NB4 (cell line): ENCODE results near the gene MAP3K20.

Source experiments
- DNase-seq: peaks from one replicate; pipeline ENCODE4 v3.0.0; 2010; ENCODE audit warnings: low read depth
- H3K4me3 ChIP-seq: one replicate; pipeline ENCODE4 v1.5.1; 2011; ENCODE audit warnings: mild to moderate bottlenecking, low read depth, low read length, moderate library complexity
- MYC ChIP-seq: IDR thresholded peaks from 2 replicates; pipeline ENCODE4 v1.6.1; 2011; ENCODE audit warnings: low read depth, low read length
- POLR2A ChIP-seq: IDR thresholded peaks from 2 replicates; pipeline ENCODE4 v1.6.1; 2011; ENCODE audit warnings: mild to moderate bottlenecking; ENCODE audit not compliant: insufficient read length; ENCODE audit errors: extremely low read depth
- TF ChIP-seq, protein P1 (sequence below): IDR thresholded peaks from 2 replicates; pipeline ENCODE4 v1.6.1; 2011; ENCODE audit warnings: low read depth, low read length
- TF ChIP-seq, protein P2 (sequence below): IDR thresholded peaks from one replicate; pipeline ENCODE4 v1.5.1; 2012; ENCODE audit warnings: low read depth, low read length

Gene MAP3K20

DNA sequence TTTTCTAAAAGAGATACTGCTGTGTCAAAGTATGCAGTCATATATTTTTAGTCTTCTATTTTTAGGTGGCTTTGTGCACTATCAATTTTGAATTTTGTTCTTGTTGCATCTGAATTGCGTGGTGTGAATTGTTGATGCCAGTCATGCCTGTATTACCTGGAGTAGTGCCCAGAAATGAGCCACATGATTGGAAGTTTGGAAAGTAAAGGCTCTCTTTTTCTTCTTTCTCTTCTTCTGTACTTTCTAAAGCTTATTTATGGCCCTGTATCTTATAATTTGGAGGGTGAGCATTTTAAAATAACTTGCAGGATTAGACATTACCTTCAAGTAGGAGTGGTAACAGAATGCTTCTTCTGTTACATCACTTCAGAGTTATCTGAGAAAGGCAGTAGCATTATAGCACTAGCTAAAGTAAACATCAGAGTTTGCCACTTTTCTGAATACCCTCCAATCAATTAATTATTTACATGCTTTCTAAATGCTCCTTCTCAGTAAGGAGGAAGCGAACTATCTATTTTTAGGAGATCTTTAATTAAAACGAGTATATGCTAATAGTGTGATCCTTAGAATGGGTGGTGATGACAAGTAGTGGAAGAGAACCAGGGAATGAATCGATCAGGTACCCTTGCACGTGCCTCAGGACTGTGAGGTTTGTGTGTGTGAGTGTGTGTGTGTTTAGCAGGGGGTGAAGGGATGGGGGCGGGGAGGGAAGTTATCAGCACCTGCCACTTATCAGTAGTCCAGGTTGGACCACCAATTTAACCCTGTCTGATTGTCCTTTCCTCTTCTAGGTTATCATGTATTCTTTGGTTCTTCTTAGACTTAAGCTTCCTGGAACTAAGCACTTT lies 112.5 kb downstream of the MAP3K20 start:
- H3K4me3 ChIP-seq: no peak overlapping the region
- TF ChIP-seq MYC: no peak
- TF ChIP-seq, protein P1, sequence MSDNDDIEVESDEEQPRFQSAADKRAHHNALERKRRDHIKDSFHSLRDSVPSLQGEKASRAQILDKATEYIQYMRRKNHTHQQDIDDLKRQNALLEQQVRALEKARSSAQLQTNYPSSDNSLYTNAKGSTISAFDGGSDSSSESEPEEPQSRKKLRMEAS: no peak
- no peak for DNase-seq

DNA sequence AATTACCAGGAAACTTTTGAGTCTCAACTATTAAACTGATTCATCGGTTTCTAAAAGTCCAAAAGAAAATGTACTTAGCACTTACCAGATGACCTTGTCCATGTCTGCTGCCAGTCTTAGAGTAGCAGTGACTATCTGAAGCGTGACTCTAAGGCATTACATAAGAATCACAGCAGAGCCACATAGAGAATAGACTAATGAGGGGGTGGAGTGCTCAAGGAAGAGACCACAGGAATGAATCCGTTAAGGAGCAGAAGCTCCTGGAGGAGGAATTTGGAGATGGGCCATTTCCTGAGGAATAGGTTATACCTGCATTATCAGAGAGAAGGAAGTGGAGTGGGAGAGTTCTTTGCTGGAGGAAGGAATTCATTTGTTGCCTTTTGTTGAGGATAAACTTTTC lies 116.0 kb downstream of the MAP3K20 start:
- no peak for TF ChIP-seq POLR2A
- no peak for TF ChIP-seq MYC
- TF ChIP-seq, protein P1: no peak
- TF ChIP-seq, protein P2, sequence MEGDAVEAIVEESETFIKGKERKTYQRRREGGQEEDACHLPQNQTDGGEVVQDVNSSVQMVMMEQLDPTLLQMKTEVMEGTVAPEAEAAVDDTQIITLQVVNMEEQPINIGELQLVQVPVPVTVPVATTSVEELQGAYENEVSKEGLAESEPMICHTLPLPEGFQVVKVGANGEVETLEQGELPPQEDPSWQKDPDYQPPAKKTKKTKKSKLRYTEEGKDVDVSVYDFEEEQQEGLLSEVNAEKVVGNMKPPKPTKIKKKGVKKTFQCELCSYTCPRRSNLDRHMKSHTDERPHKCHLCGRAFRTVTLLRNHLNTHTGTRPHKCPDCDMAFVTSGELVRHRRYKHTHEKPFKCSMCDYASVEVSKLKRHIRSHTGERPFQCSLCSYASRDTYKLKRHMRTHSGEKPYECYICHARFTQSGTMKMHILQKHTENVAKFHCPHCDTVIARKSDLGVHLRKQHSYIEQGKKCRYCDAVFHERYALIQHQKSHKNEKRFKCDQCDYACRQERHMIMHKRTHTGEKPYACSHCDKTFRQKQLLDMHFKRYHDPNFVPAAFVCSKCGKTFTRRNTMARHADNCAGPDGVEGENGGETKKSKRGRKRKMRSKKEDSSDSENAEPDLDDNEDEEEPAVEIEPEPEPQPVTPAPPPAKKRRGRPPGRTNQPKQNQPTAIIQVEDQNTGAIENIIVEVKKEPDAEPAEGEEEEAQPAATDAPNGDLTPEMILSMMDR: no peak
- no peak overlapping the region for H3K4me3 ChIP-seq
- DNase-seq: no peak

DNA sequence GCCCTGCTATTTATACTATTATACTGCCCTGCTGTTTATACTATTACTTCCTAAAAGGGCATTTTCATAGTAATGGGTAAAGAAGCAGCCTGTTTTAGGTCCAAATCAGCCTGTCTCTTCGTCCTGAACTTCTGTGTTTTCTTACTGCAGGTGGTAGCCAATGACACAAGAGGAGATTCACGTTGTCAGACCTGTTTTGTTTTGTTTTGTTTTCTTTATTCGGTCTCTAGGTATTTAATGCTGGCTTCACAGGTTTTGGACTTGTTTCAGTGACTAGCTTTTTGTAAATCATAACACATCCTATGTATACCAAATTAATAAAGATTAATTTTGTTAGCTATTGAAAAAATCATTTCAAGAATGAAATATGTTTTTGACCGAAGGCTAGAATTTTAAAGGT lies 116.4 kb downstream of the MAP3K20 start:
- no peak overlapping the region for H3K4me3 ChIP-seq
- DNase-seq: no peak
- TF ChIP-seq POLR2A (no peak), MYC (no peak)
- TF ChIP-seq, protein P1: no peak
- TF ChIP-seq, protein P2: no peak

DNA sequence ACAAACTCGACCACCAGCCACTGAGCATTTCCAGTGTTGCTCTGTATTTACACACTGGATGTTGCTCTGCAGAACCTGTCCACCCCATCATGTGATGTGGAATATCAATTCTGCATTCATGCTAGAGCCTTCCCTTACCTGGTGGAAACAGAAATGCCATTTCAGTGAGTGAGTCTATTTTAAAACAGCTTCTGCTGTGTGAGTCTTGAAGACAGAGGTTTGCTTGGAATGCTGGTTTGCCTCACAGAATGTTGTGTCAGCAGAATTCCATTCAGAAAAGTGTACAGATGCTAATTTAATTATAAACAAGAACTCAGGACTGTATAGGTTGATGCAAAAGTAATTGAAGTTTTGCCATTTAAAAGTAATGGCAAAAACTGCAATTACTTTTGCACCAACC lies 118.3 kb downstream of the MAP3K20 start:
- DNase-seq: no peak
- TF ChIP-seq, protein P2: no peak
- TF ChIP-seq MYC (no peak), POLR2A (no peak)
- TF ChIP-seq, protein P1: no peak
- no peak overlapping the region for H3K4me3 ChIP-seq

DNA sequence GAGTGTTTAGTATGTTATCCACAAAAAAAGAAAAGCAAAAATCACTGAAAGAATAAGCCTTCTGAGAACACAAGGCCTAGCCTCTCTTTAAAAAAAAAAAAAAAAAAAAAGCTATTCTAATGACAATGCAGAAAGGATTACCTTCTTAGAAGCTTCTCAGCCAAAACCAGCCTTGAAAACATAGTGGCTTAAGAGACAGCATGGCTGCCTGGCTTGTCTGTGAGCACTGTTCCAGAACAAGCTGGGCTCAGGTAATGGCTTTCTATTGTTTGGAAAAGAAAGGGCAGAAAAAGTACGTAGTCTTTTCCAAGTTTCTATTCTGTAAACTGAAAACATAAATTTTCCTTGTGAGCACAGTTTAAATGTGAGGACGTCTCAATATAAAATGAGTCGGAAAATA lies 119.5 kb downstream of the MAP3K20 start:
- TF ChIP-seq, protein P1: no peak
- no peak for TF ChIP-seq POLR2A
- H3K4me3 ChIP-seq: no peak overlapping the region

DNA sequence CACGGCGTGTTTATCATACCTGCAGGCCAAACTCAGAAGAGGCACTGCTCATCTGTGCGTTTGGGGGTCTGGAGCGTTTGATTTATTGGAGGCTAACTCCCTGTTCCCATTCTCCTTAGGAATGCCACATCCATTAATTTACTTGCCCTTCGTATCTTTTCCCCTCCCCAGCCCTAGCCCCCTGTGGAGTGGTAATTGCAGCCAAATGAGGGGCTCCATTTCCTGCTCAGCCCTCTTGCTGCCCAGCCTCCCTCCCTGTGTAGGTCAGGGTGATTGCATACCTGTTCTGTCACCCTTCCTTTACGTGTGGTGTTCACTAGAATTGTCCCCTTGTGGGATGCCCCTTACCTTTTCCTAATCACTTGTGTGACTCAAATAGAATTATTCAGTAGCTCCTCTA lies 120.4 kb downstream of the MAP3K20 start:
- DNase-seq: no peak
- no peak overlapping the region for H3K4me3 ChIP-seq
- no peak for TF ChIP-seq POLR2A
- TF ChIP-seq, protein P2: no peak
- TF ChIP-seq MYC: no peak

More for the DNA sequence above, 119.5 kb downstream of the MAP3K20 start:
- DNase-seq: no peak
